ENCODE results near the gene COX7A2.

- TF ChIP-seq, protein P1, sequence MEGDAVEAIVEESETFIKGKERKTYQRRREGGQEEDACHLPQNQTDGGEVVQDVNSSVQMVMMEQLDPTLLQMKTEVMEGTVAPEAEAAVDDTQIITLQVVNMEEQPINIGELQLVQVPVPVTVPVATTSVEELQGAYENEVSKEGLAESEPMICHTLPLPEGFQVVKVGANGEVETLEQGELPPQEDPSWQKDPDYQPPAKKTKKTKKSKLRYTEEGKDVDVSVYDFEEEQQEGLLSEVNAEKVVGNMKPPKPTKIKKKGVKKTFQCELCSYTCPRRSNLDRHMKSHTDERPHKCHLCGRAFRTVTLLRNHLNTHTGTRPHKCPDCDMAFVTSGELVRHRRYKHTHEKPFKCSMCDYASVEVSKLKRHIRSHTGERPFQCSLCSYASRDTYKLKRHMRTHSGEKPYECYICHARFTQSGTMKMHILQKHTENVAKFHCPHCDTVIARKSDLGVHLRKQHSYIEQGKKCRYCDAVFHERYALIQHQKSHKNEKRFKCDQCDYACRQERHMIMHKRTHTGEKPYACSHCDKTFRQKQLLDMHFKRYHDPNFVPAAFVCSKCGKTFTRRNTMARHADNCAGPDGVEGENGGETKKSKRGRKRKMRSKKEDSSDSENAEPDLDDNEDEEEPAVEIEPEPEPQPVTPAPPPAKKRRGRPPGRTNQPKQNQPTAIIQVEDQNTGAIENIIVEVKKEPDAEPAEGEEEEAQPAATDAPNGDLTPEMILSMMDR (IDR thresholded peaks at IDR 0.05; ENCODE audit: low read length) = no peak
- TF ChIP-seq EZH2 (optimal IDR thresholded peaks at IDR 0.05; ENCODE audit: low read depth, low read length) = no peak
Measured at GRCh38 chr6:75267461-75267860, 23.9 kb upstream of the COX7A2 start.
